ENCODE data around the gene BORCS5.

BORCS5 gene

GRCh38 chr12:12474931-12475795 lies 118.3 kb downstream of the BORCS5 start:
- H3K9me3 ChIP-seq (replicated peaks in 1 of 11) = peaks cover 0 to 22% (median 11%) of the 10 kb centered on the region in 11 experiments; a peak in 18 of 22 replicates
- H3K4me3 ChIP-seq = no peak overlapping the region
- H3K27ac ChIP-seq = peak overlapping the region in 1 of 11 experiments; percentile 56; a peak in 3 of 22 replicates
- no peaks in the 10 kb centered on the region for H4K20me1 ChIP-seq
- no peak for TF ChIP-seq Cebpa-rat (IDR thresholded peaks at IDR 0.05)
- peak overlapping the region in 3 of 11 experiments; percentile 38 to 45 (median 43); a peak in 5 of 22 replicates for H3K4me2 ChIP-seq
- peaks cover 22 to 58% (median 47%) of the 10 kb centered on the region in 11 experiments for H3K36me3 ChIP-seq
- H3K4me1 ChIP-seq = peaks cover 13 to 43% (median 14%) of the 10 kb centered on the region in 10 experiments
- no peak overlapping the region for H3K9ac ChIP-seq
- no peaks in the 10 kb centered on the region for H3K27me3 ChIP-seq

GRCh38 chr12:12476857-12477531 lies 120.1 kb downstream of the BORCS5 start:
- Histone ChIP-seq H3K4me3 (no peak overlapping the region), H3K9ac (no peak overlapping the region), H3K4me1 (peaks cover 0 to 31% (median 5%) of the 10 kb centered on the region in 10 experiments; a peak in 12 of 20 replicates), H3K4me2 (no peak overlapping the region), H3K36me3 (peaks cover 20 to 59% (median 45%) of the 10 kb centered on the region in 11 experiments), H4K20me1 (no peaks in the 10 kb centered on the region), H3K9me3 (replicated peaks in 1 of 11) (peaks cover 0 to 11% (median 4%) of the 10 kb centered on the region in 11 experiments; a peak in 7 of 22 replicates), H3K27me3 (no peaks in the 10 kb centered on the region), H3K27ac (no peak overlapping the region)
- TF ChIP-seq Cebpa-rat (IDR thresholded peaks at IDR 0.05) = no peak

- peaks cover 20 to 65% (median 44%) of the 10 kb centered on the region in 11 experiments for H3K36me3 ChIP-seq
- H3K27ac ChIP-seq = no peak overlapping the region
- H3K4me2 ChIP-seq = no peak overlapping the region
- no peaks in the 10 kb centered on the region for H4K20me1 ChIP-seq
- no peak for TF ChIP-seq Cebpa-rat (IDR thresholded peaks at IDR 0.05)
- H3K9ac ChIP-seq = no peak overlapping the region
- no peaks in the 10 kb centered on the region for H3K27me3 ChIP-seq
- peaks cover 0 to 6% (median 0%) of the 10 kb centered on the region in 11 experiments; a peak in 4 of 22 replicates for H3K9me3 ChIP-seq (replicated peaks in 1 of 11)
- H3K4me1 ChIP-seq = peaks cover 0 to 35% (median 10%) of the 10 kb centered on the region in 10 experiments; a peak in 13 of 20 replicates
- H3K4me3 ChIP-seq = no peak overlapping the region
Measured at GRCh38 chr12:12477532-12477890, 120.6 kb downstream of the BORCS5 start.

GRCh38 chr12:12480074-12480473 lies 123.2 kb downstream of the BORCS5 start:
- Histone ChIP-seq H3K27me3 (no peaks in the 10 kb centered on the region), H3K4me1 (peaks cover 0 to 31% (median 12%) of the 10 kb centered on the region in 10 experiments; a peak in 12 of 20 replicates), H3K27ac (no peak overlapping the region), H3K4me3 (no peak overlapping the region), H3K9me3 (replicated peaks in 1 of 11) (no peaks in the 10 kb centered on the region), H3K4me2 (no peak overlapping the region), H3K9ac (no peak overlapping the region), H3K36me3 (peaks cover 20 to 75% (median 42%) of the 10 kb centered on the region in 11 experiments), H4K20me1 (no peaks in the 10 kb centered on the region)
- no peak for TF ChIP-seq Cebpa-rat (IDR thresholded peaks at IDR 0.05)

GRCh38 chr12:12481631-12482030 lies 124.8 kb downstream of the BORCS5 start:
- no peaks in the 10 kb centered on the region for H4K20me1 ChIP-seq
- H3K4me2 ChIP-seq = peak overlapping the region in 3 of 11 experiments; percentile 3 to 49 (median 41); a peak in 4 of 22 replicates
- H3K4me1 ChIP-seq = peaks cover 0 to 23% (median 12%) of the 10 kb centered on the region in 10 experiments; a peak in 10 of 20 replicates
- H3K4me3 ChIP-seq = no peak overlapping the region
- H3K36me3 ChIP-seq = peaks cover 16 to 81% (median 39%) of the 10 kb centered on the region in 11 experiments
- no peaks in the 10 kb centered on the region for H3K27me3 ChIP-seq
- no peaks in the 10 kb centered on the region for H3K9me3 ChIP-seq (replicated peaks in 1 of 11)
- TF ChIP-seq Cebpa-rat (IDR thresholded peaks at IDR 0.05) = no peak
- no peak overlapping the region for H3K27ac ChIP-seq
- no peak overlapping the region for H3K9ac ChIP-seq

GRCh38 chr12:12482150-12482761 lies 125.4 kb downstream of the BORCS5 start:
- peaks cover 0 to 23% (median 12%) of the 10 kb centered on the region in 10 experiments; a peak in 10 of 20 replicates for H3K4me1 ChIP-seq
- no peak overlapping the region for H3K27ac ChIP-seq
- peak overlapping the region in 5 of 11 experiments; percentile 3 to 49 (median 22); a peak in 7 of 22 replicates for H3K4me2 ChIP-seq
- no peak overlapping the region for H3K4me3 ChIP-seq
- H3K9me3 ChIP-seq (replicated peaks in 1 of 11) = no peaks in the 10 kb centered on the region
- H4K20me1 ChIP-seq = no peaks in the 10 kb centered on the region
- peaks cover 10 to 80% (median 34%) of the 10 kb centered on the region in 11 experiments for H3K36me3 ChIP-seq
- no peak overlapping the region for H3K9ac ChIP-seq
- TF ChIP-seq Cebpa-rat (IDR thresholded peaks at IDR 0.05) = no peak
- no peaks in the 10 kb centered on the region for H3K27me3 ChIP-seq

- Histone ChIP-seq H3K27me3 (no peaks in the 10 kb centered on the region), H3K4me2 (peak overlapping the region in 4 of 11 experiments; percentile 3 to 49 (median 32); a peak in 4 of 22 replicates), H4K20me1 (no peaks in the 10 kb centered on the region), H3K9me3 (replicated peaks in 1 of 11) (no peaks in the 10 kb centered on the region), H3K27ac (no peak overlapping the region), H3K9ac (no peak overlapping the region), H3K4me3 (no peak overlapping the region), H3K36me3 (peaks cover 4 to 79% (median 27%) of the 10 kb centered on the region in 11 experiments; a peak in 18 of 22 replicates), H3K4me1 (peaks cover 0 to 23% (median 12%) of the 10 kb centered on the region in 10 experiments; a peak in 10 of 20 replicates)
- TF ChIP-seq Cebpa-rat (IDR thresholded peaks at IDR 0.05) = no peak
Measured at GRCh38 chr12:12482959-12483358, 126.1 kb downstream of the BORCS5 start.

- Histone ChIP-seq H3K4me1 (peaks cover 0 to 23% (median 12%) of the 10 kb centered on the region in 10 experiments; a peak in 10 of 20 replicates), H4K20me1 (no peaks in the 10 kb centered on the region), H3K27ac (no peak overlapping the region), H3K27me3 (no peaks in the 10 kb centered on the region), H3K4me2 (peak overlapping the region in 2 of 11 experiments; percentile 4 to 49; a peak in 3 of 22 replicates), H3K9ac (no peak overlapping the region), H3K4me3 (no peak overlapping the region), H3K9me3 (replicated peaks in 1 of 11) (no peaks in the 10 kb centered on the region), H3K36me3 (peaks cover 4 to 74% (median 23%) of the 10 kb centered on the region in 11 experiments; a peak in 18 of 22 replicates)
- no peak for TF ChIP-seq Cebpa-rat (IDR thresholded peaks at IDR 0.05)
Measured at GRCh38 chr12:12483438-12483837, 126.6 kb downstream of the BORCS5 start.
